Uterus (tissue), 4 donors: ENCODE results near the gene UMODL1. TPM values are rescaled to one million over a fixed set of nuclear protein-coding genes. Genes with fewer than 3 reads are reported as not detected.

Experiments
- DNase-seq, 2 donors: peaks; one replicate each; pipeline ENCODE4 v3.0.0-alpha.2; 2019 to 2020
- H3K27ac ChIP-seq, 2 donors: fragments of 200-600 bp; sonication (generic); 1 replicate in 1 of 2; 2 replicates in 1 of 2; pipeline ENCODE4 v1.5.1; 2016 to 2018
- H3K27me3 ChIP-seq, 2 donors: fragments of 200-600 bp; sonication (generic); one replicate each; pipeline ENCODE4 v1.5.1; 2018 to 2019; ENCODE audit warnings: control low read depth in 1 of 2
- H3K36me3 ChIP-seq, 2 donors: fragments of 200-600 bp; sonication (generic); one replicate each; pipeline ENCODE4 v1.5.1; 2019; ENCODE audit warnings: control low read depth in 1 of 2
- H3K4me1 ChIP-seq, 2 donors: fragments of 200-600 bp; sonication (generic); one replicate each; pipeline ENCODE4 v1.5.1; 2018 to 2019; ENCODE audit warnings: control low read depth in 1 of 2
- H3K4me3 ChIP-seq, 2 donors: fragments of 200-600 bp; sonication (generic); 1 replicate in 1 of 2; 2 replicates in 1 of 2; pipeline ENCODE4 v1.5.1; 2018 to 2019; ENCODE audit warnings: mild to moderate bottlenecking in 1 of 2
- H3K9me3 ChIP-seq, 2 donors: fragments of 200-600 bp; sonication (generic); one replicate each; pipeline ENCODE4 v1.5.1; 2019; ENCODE audit warnings: control low read depth in 1 of 2
- POLR2A ChIP-seq, 2 donors: fragments of 450-650 bp; IDR thresholded peaks; one replicate each; pipeline ENCODE4 v1.6.1; 2016; ENCODE audit warnings: antibody characterized with exemption in 2 of 2, mild to moderate bottlenecking in 1 of 2, moderate library complexity in 1 of 2
- intact Hi-C: fragments of 100-400 bp; cut with DNase I; formaldehyde crosslinking; loops from one replicate; pipeline ENCODE4 v1.15.1; 2023; ENCODE audit warnings: low total_unique reads
- total RNA-seq, 4 donors: library from RNA; depleted of rRNA in 3 of 4; stranded (reverse); fragments of >200 nt in 3 of 4; gene quantifications; one replicate each; pipeline versions ENCODE4 v1.1.0 to v1.2.4, GENCODE V29; 2014 to 2023
- TF ChIP-seq, protein P1 (sequence below), 4 experiments: fragments of 200-600 bp in 2 of 4; fragments of 450-650 bp in 2 of 4; sonication (generic) in 2 of 4; IDR thresholded peaks; one replicate each; pipeline ENCODE4 v1.5.1; 2016 to 2019; ENCODE audit warnings: antibody characterized with exemption in 4 of 4, mild to moderate bottlenecking in 2 of 4, moderate library complexity in 1 of 4
- donor health status: DM: yes; HTN: yes; CAD: no.

UMODL1 gene
- total RNA-seq, 4 donors from 2014 or later = not detected

DNA sequence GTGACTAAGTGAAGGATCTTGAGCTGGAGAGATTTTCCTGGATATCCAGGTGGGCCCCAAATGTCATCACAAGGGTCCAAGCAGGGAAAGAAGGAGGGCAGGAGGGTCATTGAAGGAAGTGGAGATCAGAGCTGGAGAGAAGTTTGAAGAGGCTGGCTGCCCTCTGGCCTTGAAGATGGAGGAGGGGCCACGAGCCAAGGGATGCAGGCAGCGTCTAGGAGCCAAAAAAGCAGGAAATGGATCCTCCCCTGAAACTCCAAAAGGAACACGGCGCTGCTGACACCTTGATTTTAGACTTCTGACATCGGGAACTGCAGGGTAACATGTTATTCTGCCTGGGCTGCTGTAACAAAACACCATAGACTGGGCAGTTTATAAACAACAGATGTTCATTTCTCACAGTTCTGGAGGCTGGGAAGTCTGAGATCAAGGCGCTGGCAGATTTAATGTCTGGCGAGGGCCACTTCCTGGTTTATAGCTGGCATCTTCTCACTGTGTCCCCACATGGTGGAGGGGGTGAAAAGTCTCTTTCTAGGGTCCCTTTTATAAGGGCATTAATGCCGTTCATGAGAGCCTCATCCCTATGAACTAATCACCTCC, 32.2 kb upstream of the UMODL1 start:
- intact Hi-C loops = no loop called here
- Histone ChIP-seq H3K4me3 (no peak overlapping the region), H3K9me3 (no peaks in the 10 kb centered on the region), H3K27me3 (no peaks in the 10 kb centered on the region), H3K27ac (peak overlapping the region in 1 of 2 donors; percentile 55), H3K4me1 (peaks cover 0 to 8% of the 10 kb centered on the region in 2 donors), H3K36me3 (no peaks in the 10 kb centered on the region)
- no peak for DNase-seq
- TF ChIP-seq, protein P1, sequence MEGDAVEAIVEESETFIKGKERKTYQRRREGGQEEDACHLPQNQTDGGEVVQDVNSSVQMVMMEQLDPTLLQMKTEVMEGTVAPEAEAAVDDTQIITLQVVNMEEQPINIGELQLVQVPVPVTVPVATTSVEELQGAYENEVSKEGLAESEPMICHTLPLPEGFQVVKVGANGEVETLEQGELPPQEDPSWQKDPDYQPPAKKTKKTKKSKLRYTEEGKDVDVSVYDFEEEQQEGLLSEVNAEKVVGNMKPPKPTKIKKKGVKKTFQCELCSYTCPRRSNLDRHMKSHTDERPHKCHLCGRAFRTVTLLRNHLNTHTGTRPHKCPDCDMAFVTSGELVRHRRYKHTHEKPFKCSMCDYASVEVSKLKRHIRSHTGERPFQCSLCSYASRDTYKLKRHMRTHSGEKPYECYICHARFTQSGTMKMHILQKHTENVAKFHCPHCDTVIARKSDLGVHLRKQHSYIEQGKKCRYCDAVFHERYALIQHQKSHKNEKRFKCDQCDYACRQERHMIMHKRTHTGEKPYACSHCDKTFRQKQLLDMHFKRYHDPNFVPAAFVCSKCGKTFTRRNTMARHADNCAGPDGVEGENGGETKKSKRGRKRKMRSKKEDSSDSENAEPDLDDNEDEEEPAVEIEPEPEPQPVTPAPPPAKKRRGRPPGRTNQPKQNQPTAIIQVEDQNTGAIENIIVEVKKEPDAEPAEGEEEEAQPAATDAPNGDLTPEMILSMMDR (IDR thresholded peaks at IDR 0.05) = no peak
- no peak for TF ChIP-seq POLR2A (IDR thresholded peaks at IDR 0.05)

DNA sequence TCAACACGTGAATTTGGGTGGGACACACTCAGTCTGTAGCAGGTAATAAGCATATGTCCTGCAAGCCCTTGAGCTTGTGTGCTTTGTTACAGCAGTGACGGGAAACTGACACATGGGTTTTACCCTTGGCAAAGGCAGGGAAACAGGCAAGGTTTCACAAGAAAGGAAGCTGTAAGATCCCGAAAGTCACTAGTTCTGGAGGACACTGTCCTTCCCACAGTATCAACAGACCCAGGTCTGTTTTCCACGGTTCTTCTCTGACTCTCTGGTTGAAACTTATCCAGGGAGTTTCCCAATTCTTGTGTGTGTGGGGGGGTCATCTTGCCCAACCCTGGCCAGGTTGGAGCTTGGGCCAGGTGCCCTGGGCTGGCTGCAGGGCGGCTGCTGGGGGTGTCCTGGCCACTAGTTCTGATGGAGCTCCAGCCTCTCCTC, 31.6 kb upstream of the UMODL1 start:
- DNase-seq = peak; percentile 40 to 47
- no peaks in the 10 kb centered on the region for H3K9me3 ChIP-seq
- H3K27me3 ChIP-seq = no peaks in the 10 kb centered on the region
- TF ChIP-seq, protein P1 (IDR thresholded peaks at IDR 0.05) = no peak
- no peak for TF ChIP-seq POLR2A (IDR thresholded peaks at IDR 0.05)
- H3K27ac ChIP-seq = peak overlapping the region in 1 of 2 donors; percentile 55
- no peaks in the 10 kb centered on the region for H3K36me3 ChIP-seq
- no peak overlapping the region for H3K4me3 ChIP-seq
- H3K4me1 ChIP-seq = peaks cover 0 to 8% of the 10 kb centered on the region in 2 donors
- intact Hi-C loops = no loop called here

DNA sequence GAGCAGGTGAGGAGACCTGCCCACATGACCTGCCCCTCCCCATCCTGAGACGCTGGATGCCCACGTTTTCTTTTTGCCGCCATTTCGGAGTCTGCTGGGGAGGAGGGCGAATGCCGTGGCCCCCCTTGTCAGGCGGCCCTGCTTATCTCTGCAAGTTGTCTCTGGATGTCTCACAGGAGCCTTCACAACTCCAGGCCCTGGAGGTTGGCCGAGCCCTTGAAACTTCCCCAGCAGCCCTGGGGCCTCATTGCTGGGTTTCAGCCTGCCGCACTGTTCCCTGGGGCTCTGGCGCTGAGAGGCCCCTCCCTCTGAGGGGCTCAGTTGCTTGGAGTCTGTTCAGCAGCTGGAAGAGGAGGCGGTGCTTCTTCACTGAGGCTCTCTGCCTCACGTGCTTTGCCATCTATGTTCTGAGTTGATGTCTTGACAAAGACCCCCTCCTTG, 31.2 kb upstream of the UMODL1 start:
- Histone ChIP-seq H3K9me3 (no peaks in the 10 kb centered on the region), H3K36me3 (no peaks in the 10 kb centered on the region), H3K4me1 (peaks cover 0 to 8% of the 10 kb centered on the region in 2 donors), H3K27ac (peak overlapping the region in 1 of 2 donors; percentile 55), H3K4me3 (no peak overlapping the region), H3K27me3 (no peaks in the 10 kb centered on the region)
- intact Hi-C loops = no loop called here
- TF ChIP-seq, protein P1 (IDR thresholded peaks at IDR 0.05) = no peak
- TF ChIP-seq POLR2A (IDR thresholded peaks at IDR 0.05) = no peak
- peak; percentile 36 to 53 for DNase-seq

DNA sequence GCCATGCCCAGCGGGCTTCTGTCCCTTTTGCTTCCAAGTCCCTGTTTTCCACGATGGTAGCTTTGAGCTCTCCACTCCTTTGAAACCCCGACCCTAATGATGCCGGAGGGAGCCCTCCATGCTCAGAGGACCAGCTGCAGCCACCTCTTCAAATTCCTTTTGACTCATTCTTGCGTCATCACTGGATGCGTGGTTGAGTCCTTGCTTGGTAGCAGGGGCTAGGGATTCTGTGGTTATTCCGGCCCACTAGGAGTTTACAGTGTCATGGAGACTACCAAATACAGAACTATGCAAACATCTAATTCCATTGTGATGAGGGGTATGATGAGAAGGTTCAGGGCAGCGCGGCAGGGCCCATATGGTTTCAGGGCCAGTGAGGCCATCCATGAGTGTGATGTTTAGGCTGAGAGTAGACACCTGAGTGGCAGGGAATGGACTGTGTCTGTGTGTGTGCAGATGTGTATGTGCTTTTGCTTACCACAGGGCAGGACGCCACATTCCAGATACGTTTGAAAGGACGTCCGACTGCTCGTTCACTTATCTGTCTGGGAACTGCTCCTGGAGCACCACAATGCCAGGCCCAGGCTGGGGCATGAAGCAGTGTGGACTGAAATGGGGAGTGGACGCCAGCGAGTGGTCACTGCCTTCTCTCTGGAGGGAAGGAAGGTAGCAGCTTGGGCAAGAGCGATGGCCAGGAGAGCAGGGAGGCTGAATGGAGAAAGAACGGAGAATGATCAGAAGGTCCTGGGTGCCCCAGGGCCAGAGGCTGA, 30.5 kb upstream of the UMODL1 start:
- TF ChIP-seq, protein P1 (IDR thresholded peaks at IDR 0.05) = no peak
- no peak for TF ChIP-seq POLR2A (IDR thresholded peaks at IDR 0.05)
- Histone ChIP-seq H3K4me1 (peaks cover 0 to 8% of the 10 kb centered on the region in 2 donors), H3K4me3 (no peak overlapping the region), H3K27me3 (no peaks in the 10 kb centered on the region), H3K9me3 (no peaks in the 10 kb centered on the region), H3K27ac (peak overlapping the region in 1 of 2 donors; percentile 55), H3K36me3 (no peaks in the 10 kb centered on the region)
- intact Hi-C loops = no loop called here
- DNase-seq = peak; percentile 37 to 58

DNA sequence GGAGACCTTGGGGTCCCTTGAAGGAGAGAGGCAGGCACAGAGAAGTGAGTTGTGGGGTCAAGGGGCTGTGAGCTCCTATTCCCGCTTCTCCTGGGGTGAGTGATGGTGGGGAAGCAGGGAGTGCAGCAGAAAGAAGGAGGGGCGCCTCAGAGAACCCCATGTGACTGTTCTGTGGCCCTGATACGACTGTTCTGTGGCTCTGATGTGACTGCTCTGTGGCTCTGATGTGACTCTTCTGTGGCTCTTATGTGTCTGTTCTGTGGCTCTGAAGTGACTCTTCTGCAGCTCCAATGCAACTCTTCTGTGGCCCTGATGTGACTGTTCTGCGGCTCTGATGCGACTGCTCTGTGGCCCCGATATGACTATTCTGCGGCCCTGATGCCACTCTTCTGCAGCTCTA, 29.9 kb upstream of the UMODL1 start:
- no peak overlapping the region for H3K27ac ChIP-seq
- no peak for TF ChIP-seq POLR2A (IDR thresholded peaks at IDR 0.05)
- TF ChIP-seq, protein P1 (IDR thresholded peaks at IDR 0.05) = no peak
- H3K4me1 ChIP-seq = peaks cover 0 to 8% of the 10 kb centered on the region in 2 donors
- H3K27me3 ChIP-seq = no peaks in the 10 kb centered on the region
- no peak overlapping the region for H3K4me3 ChIP-seq
- intact Hi-C loops = no loop called here
- no peaks in the 10 kb centered on the region for H3K36me3 ChIP-seq
- DNase-seq = no peak
- no peaks in the 10 kb centered on the region for H3K9me3 ChIP-seq
